Body of pancreas (tissue), 4 donors: Measurements from ENCODE around the gene PSAPL1. TPM values are rescaled to one million over a fixed set of nuclear protein-coding genes. Genes with fewer than 3 reads are reported as not detected.

ENCODE experiments used
- ATAC-seq: fragments of 150-250 bp; one replicate; pipeline ENCODE4 v1.9.1; 2016
- DNase-seq, 4 donors: peaks; one replicate each; pipeline ENCODE4 v3.0.0-alpha.2; 2019
- H3K27ac ChIP-seq, 4 donors: fragments of 200-600 bp; sonication (generic); 1 replicate in 3 of 4; 2 replicates in 1 of 4; pipeline versions ENCODE4 v1.5.1 to v1.6.1; 2016 to 2019; ENCODE audit warnings: mild to moderate bottlenecking in 1 of 4, mixed read lengths in 1 of 4, moderate library complexity in 1 of 4
- H3K27me3 ChIP-seq, 2 donors: fragments of 200-600 bp; sonication (generic); one replicate each; pipeline ENCODE4 v1.6.0; 2016; ENCODE audit warnings: mild to moderate bottlenecking in 1 of 2
- H3K36me3 ChIP-seq, 2 donors: fragments of 200-600 bp; sonication (generic); replicated peaks in 1 of 2; 2 replicates each; pipeline ENCODE4 v1.5.1; 2016; ENCODE audit warnings: low read depth in 2 of 2; ENCODE audit not compliant: insufficient read depth in 1 of 2
- H3K4me1 ChIP-seq: fragments of 200-600 bp; sonication (generic); one replicate; pipeline ENCODE4 v1.6.0; 2016
- H3K4me3 ChIP-seq, 2 donors: fragments of 200-600 bp; sonication (generic); 1 replicate in 1 of 2; 2 replicates in 1 of 2; pipeline ENCODE4 v1.5.1; 2016 to 2019
- H3K9me3 ChIP-seq, 3 donors: fragments of 200-600 bp; sonication (generic); 1 replicate in 2 of 3; 2 replicates in 1 of 3; pipeline ENCODE4 v1.5.1; 2016
- CTCF ChIP-seq, 7 experiments: fragments of 450-650 bp in 4 of 7; fragments of 200-600 bp in 3 of 7; sonication (generic) in 3 of 7; IDR thresholded peaks; one replicate each; pipeline ENCODE4 v1.5.1; 2016 to 2019; ENCODE audit warnings: antibody characterized with exemption in 7 of 7
- POLR2A ChIP-seq, 3 donors: fragments of 450-650 bp; IDR thresholded peaks; one replicate each; pipeline ENCODE4 v1.6.1; 2016; ENCODE audit warnings: antibody characterized with exemption in 3 of 3, mild to moderate bottlenecking in 2 of 3
- WGBS, 2 donors: methylation state at CpG; one replicate each; pipeline ENCODE4 v1.1.5; 2017; 5-methylcytosine and 5-hydroxymethylcytosine counted together
- intact Hi-C: fragments of 100-400 bp; cut with DNase I; formaldehyde crosslinking; loops from one replicate; pipeline ENCODE4 v1.15.1; 2023
- total RNA-seq, 2 donors: library from RNA; depleted of rRNA; stranded (reverse); fragments of >200 nt; gene quantifications; one replicate each; pipeline ENCODE4 v1.1.0, GENCODE V29; 2016

PSAPL1 gene
- total RNA-seq, 2 donors from 2014 or later: 0.52 TPM; not detected in 1

- ATAC-seq: no peak
- DNase-seq: peak in 3 of 4 donors; percentile 1 to 8 (median 5)
- no peak for TF ChIP-seq CTCF (IDR thresholded peaks at IDR 0.05)
- no peak for TF ChIP-seq POLR2A (IDR thresholded peaks at IDR 0.05)
- no peaks in the 10 kb centered on the region for H3K27me3 ChIP-seq
- no peaks in the 10 kb centered on the region for H3K4me1 ChIP-seq
- no peaks in the 10 kb centered on the region for H3K9me3 ChIP-seq
- H3K36me3 ChIP-seq: no peaks in the 10 kb centered on the region
- intact Hi-C loops: no loop called here
- no peak overlapping the region for H3K4me3 ChIP-seq
- WGBS, 2 donors: 64 to 77% methylated on average over 15 to 16 of the region's 16 CpGs
- no peak overlapping the region for H3K27ac ChIP-seq
Measured at GRCh38 chr4:7428261-7429068, 6.3 kb downstream of the PSAPL1 start.

GRCh38 chr4:7427831-7428260 lies 6.9 kb downstream of the PSAPL1 start:
- no peaks in the 10 kb centered on the region for H3K4me1 ChIP-seq
- no peaks in the 10 kb centered on the region for H3K36me3 ChIP-seq
- DNase-seq (peak in 2 of 4 donors; percentile 2 to 4), ATAC-seq (no peak)
- no peaks in the 10 kb centered on the region for H3K27me3 ChIP-seq
- H3K4me3 ChIP-seq: no peak overlapping the region
- intact Hi-C loops: no loop called here
- 65 to 80% methylated on average over 4 to 12 of the region's 13 CpGs for WGBS, 2 donors
- TF ChIP-seq POLR2A (IDR thresholded peaks at IDR 0.05): no peak
- no peak for TF ChIP-seq CTCF (IDR thresholded peaks at IDR 0.05)
- no peaks in the 10 kb centered on the region for H3K9me3 ChIP-seq
- H3K27ac ChIP-seq: no peak overlapping the region

DNA sequence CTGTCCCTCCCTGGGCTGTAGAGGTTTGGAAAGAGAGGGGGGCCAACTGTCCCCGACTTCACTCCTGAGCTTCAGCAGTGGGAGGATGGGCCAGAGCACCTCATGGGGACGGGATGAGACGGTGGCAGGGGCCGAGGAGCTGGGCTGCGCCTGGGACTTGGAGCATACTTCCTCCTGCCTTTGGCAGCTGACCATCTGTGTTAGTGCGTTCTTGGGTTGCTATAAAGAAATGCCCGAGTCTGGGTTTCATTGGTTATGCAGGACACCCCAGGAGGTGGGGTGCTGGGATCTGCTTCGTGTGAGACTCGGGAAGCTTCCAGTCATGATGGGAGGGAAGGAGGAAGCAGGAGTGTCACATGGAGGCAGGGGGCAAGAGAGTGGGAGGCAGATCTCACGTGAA lies 7.4 kb downstream of the PSAPL1 start:
- no peaks in the 10 kb centered on the region for H3K9me3 ChIP-seq
- peak in 3 of 4 donors; percentile 1 to 4 (median 3) for DNase-seq
- no peak for ATAC-seq
- H3K27me3 ChIP-seq: no peaks in the 10 kb centered on the region
- no peaks in the 10 kb centered on the region for H3K4me1 ChIP-seq
- H3K4me3 ChIP-seq: no peak overlapping the region
- 43 to 69% methylated on average over 10 of the region's 10 CpGs for WGBS, 2 donors
- no peak overlapping the region for H3K27ac ChIP-seq
- no peaks in the 10 kb centered on the region for H3K36me3 ChIP-seq
- intact Hi-C loops: no loop called here
- no peak for TF ChIP-seq CTCF (IDR thresholded peaks at IDR 0.05)

- 83 to 86% methylated on average over 15 to 20 of the region's 20 CpGs for WGBS, 2 donors
- H3K27me3 ChIP-seq: no peaks in the 10 kb centered on the region
- no peak overlapping the region for H3K4me3 ChIP-seq
- no peak overlapping the region for H3K27ac ChIP-seq
- no peaks in the 10 kb centered on the region for H3K36me3 ChIP-seq
- no peak for TF ChIP-seq POLR2A (IDR thresholded peaks at IDR 0.05)
- TF ChIP-seq CTCF (IDR thresholded peaks at IDR 0.05): no peak
- DNase-seq: peak in 3 of 4 donors; percentile 1 to 5 (median 4)
- no peak for ATAC-seq
- H3K4me1 ChIP-seq: no peaks in the 10 kb centered on the region
- intact Hi-C loops: no loop called here
- H3K9me3 ChIP-seq: no peaks in the 10 kb centered on the region
Measured at GRCh38 chr4:7426525-7427171, 8.1 kb downstream of the PSAPL1 start.
